Measurements from ENCODE around the gene TRAF3IP3. TPM values are rescaled to one million over a fixed set of nuclear protein-coding genes. Genes with fewer than 3 reads are reported as not detected.

TRAF3IP3 gene
- total RNA-seq, 1 experiment from 2014 or later: not detected

- intact Hi-C loops (cut with micrococcal nuclease; ENCODE audit: unreplicated experiment): loop anchor here (5.0 kb wide), 1 partner anchor 73 kb away; no protein-coding TSS in a partner anchor
- no peak overlapping the region for H3K4me3 ChIP-seq
Measured at GRCh38 chr1:209749205-209749604, 6.6 kb upstream of the TRAF3IP3 start.

DNA sequence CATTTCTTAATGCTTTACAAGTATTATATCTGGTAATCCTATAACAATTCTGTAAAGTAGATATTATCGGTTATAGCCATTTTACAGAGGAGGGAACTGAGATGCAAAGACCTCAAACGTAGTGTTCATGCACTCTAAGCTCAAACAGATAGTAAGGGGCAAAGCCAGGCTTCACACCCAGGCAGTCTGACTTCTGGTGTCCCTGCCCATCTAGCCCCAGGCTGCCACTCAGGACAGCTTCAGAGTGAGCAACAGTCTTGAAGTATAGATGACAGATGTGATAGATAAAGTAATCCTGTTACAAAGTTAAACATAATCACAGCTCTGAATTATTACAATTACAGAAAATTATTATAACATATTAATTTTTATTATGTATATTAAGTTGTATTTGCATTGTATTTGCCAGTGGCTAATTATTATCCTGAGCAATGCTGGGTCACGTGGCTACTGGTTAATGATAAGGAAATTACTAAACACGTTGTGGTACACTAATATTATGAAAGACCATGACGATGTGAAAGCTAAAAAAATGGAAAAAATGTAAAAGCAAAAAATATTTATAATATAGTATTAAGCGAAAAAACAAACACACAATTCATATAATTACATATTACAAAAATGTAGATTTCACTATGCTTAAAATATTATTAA is 6.1 kb upstream of the TRAF3IP3 start:
- TF ChIP-seq, protein P1, sequence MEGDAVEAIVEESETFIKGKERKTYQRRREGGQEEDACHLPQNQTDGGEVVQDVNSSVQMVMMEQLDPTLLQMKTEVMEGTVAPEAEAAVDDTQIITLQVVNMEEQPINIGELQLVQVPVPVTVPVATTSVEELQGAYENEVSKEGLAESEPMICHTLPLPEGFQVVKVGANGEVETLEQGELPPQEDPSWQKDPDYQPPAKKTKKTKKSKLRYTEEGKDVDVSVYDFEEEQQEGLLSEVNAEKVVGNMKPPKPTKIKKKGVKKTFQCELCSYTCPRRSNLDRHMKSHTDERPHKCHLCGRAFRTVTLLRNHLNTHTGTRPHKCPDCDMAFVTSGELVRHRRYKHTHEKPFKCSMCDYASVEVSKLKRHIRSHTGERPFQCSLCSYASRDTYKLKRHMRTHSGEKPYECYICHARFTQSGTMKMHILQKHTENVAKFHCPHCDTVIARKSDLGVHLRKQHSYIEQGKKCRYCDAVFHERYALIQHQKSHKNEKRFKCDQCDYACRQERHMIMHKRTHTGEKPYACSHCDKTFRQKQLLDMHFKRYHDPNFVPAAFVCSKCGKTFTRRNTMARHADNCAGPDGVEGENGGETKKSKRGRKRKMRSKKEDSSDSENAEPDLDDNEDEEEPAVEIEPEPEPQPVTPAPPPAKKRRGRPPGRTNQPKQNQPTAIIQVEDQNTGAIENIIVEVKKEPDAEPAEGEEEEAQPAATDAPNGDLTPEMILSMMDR (conservative IDR thresholded peaks at IDR 0.05): no peak
- TF ChIP-seq EZH2 (IDR thresholded peaks at IDR 0.05; ENCODE audit: low read depth): no peak
- BruUV-seq (replicated peaks): no TSS peak
- Histone ChIP-seq H2AFZ (peak overlapping the region; percentile 28; the same call in 1 of the 2 replicates), H4K20me1 (ENCODE audit: insufficient read depth) (no peaks in the 10 kb centered on the region), H3F3A (ENCODE audit: insufficient read depth, low read depth) (peaks cover 6% of the 10 kb centered on the region; the same call in 1 of the 2 replicates), H3K36me3 (ENCODE audit: low read depth) (no peaks in the 10 kb centered on the region), H3K27ac (no peak overlapping the region), H3K4me1 (replicated peaks; ENCODE audit: insufficient read depth) (no peaks in the 10 kb centered on the region; the same call in 1 of the 2 replicates), H3K9me2 (ENCODE audit: insufficient read depth) (0 out of 2 replicates have a peak, but pooled peaks cover 7% of the 10 kb centered on the region), H3K27me3 (ENCODE audit: insufficient read depth, low read depth) (no peaks in the 10 kb centered on the region), H3K4me3 (no peak overlapping the region), H3K9me3 (ENCODE audit: insufficient read depth, low read depth) (no peaks in the 10 kb centered on the region), H3K79me2 (ENCODE audit: low read depth) (no peaks in the 10 kb centered on the region), H3K4me2 (no peak overlapping the region)
- ChIA-PET POLR2A (ENCODE audit: unreplicated experiment) (no interaction called here), CTCF (no interaction called here)
- intact Hi-C loops (cut with micrococcal nuclease; ENCODE audit: unreplicated experiment): loop anchor here (5.0 kb wide), 1 partner anchor 73 kb away; no protein-coding TSS in a partner anchor
- DNase-seq: no peak

More at GRCh38 chr1:209749205-209749604, 6.6 kb upstream of the TRAF3IP3 start:
- Histone ChIP-seq H3K27me3 (ENCODE audit: insufficient read depth, low read depth) (no peaks in the 10 kb centered on the region), H3K4me2 (no peak overlapping the region), H4K20me1 (ENCODE audit: insufficient read depth) (no peaks in the 10 kb centered on the region), H3K9me2 (ENCODE audit: insufficient read depth) (0 out of 2 replicates have a peak, but pooled peaks cover 5% of the 10 kb centered on the region), H3K9me3 (ENCODE audit: insufficient read depth, low read depth) (no peaks in the 10 kb centered on the region), H3F3A (ENCODE audit: insufficient read depth, low read depth) (peaks cover 6% of the 10 kb centered on the region; the same call in 1 of the 2 replicates), H3K79me2 (ENCODE audit: low read depth) (no peaks in the 10 kb centered on the region), H3K36me3 (ENCODE audit: low read depth) (no peaks in the 10 kb centered on the region), H3K4me1 (replicated peaks; ENCODE audit: insufficient read depth) (no peaks in the 10 kb centered on the region; the same call in 1 of the 2 replicates), H3K27ac (no peak overlapping the region), H2AFZ (peak overlapping the region; percentile 28; the same call in 1 of the 2 replicates)
- no peak for TF ChIP-seq EZH2 (IDR thresholded peaks at IDR 0.05; ENCODE audit: low read depth)
- ChIA-PET CTCF (interaction anchor here (0.8 kb wide), 1 partner anchor 82 kb away, joined by 3 read pairs; no protein-coding TSS in a partner anchor), POLR2A (ENCODE audit: unreplicated experiment) (no interaction called here)
- no TSS peak for BruUV-seq (replicated peaks)
- no peak for DNase-seq

DNA sequence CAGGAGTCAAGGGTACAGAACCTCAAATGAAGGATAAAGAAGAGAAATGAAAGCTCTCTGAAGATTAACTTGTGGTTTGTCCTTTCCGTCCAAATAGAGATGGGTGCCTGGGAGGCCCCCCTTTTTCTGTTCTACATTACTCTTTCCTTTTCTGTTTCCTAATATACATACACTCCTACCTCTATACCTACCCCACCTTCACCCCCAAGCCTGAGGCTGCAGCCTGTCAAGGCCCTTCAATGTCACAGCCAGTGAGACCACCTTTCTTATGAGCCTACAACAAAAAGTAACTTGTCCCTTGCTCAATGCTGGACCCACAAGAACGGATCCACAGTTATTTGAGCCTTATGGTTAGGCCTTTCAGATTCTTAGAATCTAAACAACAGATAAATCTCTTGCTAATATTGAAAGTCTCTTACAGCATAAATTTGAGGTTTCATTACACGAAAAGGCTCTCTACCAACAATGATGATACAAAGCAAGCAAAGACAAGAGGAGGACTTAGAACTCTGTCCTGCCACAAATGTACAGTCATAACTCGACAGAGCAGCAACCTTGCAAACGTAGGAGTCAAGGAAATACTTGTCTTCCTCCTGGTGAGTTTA is 4.1 kb upstream of the TRAF3IP3 start:
- H3K36me3 ChIP-seq (ENCODE audit: low read depth): no peaks in the 10 kb centered on the region
- H3K4me1 ChIP-seq (replicated peaks; ENCODE audit: insufficient read depth): no peaks in the 10 kb centered on the region; the same call in 1 of the 2 replicates
- no TSS peak for BruUV-seq (replicated peaks)
- ChIA-PET POLR2A (ENCODE audit: unreplicated experiment) (no interaction called here), CTCF (no interaction called here)
- no peak for DNase-seq
- H3K9me3 ChIP-seq (ENCODE audit: insufficient read depth, low read depth): no peaks in the 10 kb centered on the region
- TF ChIP-seq, protein P1 (conservative IDR thresholded peaks at IDR 0.05): no peak
- TF ChIP-seq EZH2 (IDR thresholded peaks at IDR 0.05; ENCODE audit: low read depth): no peak
- no peak overlapping the region for H2AFZ ChIP-seq
- 0 out of 2 replicates have a peak, but pooled peaks cover 7% of the 10 kb centered on the region for H3K9me2 ChIP-seq (ENCODE audit: insufficient read depth)
- H3K79me2 ChIP-seq (ENCODE audit: low read depth): no peaks in the 10 kb centered on the region
- H3K4me2 ChIP-seq: no peak overlapping the region
- intact Hi-C loops (cut with micrococcal nuclease; ENCODE audit: unreplicated experiment): no loop called here
- no peaks in the 10 kb centered on the region for H4K20me1 ChIP-seq (ENCODE audit: insufficient read depth)
- H3K27ac ChIP-seq: no peak overlapping the region
- H3F3A ChIP-seq (ENCODE audit: insufficient read depth, low read depth): peaks cover 6% of the 10 kb centered on the region; the same call in 1 of the 2 replicates
- no peaks in the 10 kb centered on the region for H3K27me3 ChIP-seq (ENCODE audit: insufficient read depth, low read depth)
- H3K4me3 ChIP-seq: no peak overlapping the region
